ENCODE data around the gene NUP35. TPM values are rescaled to one million over a fixed set of nuclear protein-coding genes. Genes with fewer than 3 reads are reported as not detected.
"Not testable (repeated sequence)": the region's sequence is repeated elsewhere in the genome, so short reads cannot be mapped to it uniquely, and the experiment has no call there.

Gene NUP35
- polyA plus RNA-seq, 10 donors, result 13.3 to 17.9 (median 15.2) TPM

DNA sequence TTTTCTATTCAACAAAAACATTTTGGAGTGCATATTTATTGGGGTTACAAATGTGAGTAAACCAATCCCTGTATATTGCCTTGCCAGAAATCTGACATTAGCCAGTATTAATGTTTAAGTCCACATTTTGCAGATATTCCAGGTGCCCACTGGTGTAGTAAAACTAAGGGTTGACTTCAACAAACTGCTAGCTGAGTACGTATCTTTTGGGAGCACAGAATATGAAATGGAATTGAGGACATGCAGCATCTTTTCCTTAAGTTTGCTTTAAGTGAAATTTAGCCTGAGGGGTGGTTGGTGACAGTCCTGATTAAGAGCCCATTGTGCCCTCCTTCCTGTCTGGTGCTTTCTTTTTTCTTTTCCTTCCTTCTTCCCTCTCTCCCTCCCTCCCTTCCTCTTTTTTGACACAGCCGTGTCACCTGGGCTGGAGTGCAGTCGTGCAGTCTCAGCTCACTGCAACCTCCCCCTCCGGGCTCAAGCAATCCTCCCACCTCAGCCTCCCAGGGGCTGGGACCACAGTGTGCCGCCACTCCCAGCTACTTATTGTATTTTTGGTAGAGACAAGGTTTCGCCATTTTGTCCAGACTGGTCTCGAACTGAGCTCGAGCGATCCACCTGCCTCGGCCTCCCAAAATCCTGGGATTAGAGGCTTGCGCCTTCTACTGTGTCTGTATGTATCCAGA is 1.6 kb downstream of the NUP35 start:
- DNase-seq, result no peak

DNA sequence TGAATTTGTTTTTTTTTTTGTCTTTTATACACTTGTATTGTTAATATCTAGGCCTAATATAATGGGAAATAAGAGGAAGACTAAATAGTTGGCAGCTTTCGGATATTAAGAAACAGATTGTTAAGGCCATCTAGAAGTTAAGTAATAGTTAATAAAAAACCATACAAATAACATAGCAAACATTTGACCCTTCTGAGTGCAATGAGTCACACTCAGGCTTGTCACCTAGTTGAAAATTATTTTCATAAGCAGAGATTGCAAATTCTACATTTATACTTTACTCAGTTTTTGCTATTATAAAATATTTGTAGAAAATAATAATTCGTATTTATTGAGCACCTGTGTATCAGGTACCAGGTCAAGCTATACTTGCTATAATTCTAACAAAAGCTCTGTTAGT is 2.4 kb downstream of the NUP35 start:
- DNase-seq, result no peak

DNA sequence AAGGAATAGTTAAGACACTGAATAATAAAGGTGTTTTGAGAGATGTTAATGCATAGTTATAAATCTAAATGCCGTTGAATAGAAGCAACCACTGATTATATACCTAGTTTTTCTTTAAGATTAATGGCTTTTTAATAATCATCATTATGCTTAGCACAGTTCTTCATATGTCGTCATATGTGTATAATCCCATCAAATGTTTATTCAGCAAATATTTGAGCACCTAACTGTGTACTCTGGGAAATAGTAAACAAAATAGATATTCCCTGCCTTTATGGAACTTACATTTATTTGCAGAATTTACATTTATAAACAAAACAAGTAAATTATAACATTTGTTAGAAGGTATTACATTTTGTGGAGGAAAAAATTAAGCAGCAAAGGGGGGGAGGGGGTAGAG is 9.8 kb downstream of the NUP35 start:
- no peak for DNase-seq

DNA sequence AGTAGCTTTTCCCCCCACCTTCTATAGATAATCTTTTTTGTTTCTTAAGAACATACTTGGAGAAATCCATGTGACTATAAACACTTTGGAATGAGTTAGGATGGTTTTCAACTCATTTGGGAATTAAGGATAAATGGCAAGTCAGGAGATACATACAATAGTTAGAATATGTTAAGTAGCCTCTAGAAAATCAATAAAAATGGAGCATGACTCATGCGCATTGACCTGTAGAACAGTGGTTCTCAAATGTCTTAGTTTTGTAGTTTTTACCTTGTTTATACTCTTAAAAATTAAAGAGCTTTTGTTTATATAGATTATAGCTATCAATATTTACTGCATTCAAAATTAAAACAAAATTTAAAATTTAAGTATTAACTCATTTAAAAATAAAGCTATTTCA is 24.7 kb downstream of the NUP35 start:
- no peak for DNase-seq

DNA sequence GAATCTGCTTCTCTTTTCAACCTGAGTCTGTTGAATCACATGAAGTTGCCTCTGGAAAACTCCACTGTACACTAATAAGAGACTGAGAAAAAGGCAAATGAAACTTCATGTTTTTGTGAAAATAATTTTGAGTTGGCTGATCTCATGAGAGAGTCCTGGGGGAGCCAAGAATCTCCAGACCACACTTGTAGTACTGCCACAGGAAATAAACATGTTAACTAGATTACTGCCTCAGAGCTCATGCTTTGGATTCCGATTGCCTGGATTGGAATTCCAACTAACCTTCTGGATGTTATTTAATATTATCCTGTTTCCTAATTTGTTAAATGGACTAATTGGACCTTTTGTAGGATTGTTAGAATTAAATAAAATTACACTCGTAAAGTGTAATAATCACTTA is 25.2 kb downstream of the NUP35 start:
- DNase-seq, result peak; percentile 22 to 49 (median 29)

DNA sequence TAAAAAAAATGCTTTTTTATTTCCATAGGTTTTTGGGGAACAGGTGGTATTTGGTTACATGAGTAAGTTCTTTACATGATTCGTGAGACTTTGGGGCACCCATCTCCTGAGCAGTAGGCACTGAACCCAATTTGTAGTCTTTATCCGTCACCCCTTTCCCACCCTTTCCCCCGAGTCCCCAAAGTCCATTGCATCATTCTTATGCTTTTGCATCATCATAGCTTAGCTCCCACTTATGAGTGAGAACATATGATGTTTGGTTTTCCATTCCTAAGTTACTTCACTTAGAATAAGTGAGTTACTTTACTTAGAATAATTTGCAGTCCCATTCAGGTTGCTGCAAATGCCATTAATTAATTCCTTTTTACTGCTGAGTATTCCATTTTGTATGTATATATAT is 28.0 kb downstream of the NUP35 start:
- not testable (repeated sequence) for DNase-seq

DNA sequence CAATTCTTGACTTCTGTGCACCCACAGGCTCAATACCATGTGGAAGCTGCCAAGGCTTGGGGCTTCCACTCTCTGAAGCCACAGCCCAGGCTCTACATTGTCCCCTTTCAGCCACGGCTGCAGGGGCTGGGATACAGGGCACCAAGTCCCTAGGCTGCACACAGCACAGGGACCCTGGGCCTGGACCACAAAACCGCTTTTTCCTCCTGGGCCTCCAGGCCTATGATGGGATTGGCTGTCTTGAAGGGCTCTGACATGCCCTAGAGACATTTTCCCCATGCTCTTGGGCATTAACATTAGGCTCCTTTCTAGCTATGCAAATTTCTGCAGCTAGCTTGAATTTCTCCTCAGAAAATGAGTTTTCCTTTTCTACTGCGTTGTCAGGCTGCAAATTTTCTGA is 29.7 kb downstream of the NUP35 start:
- DNase-seq, result no peak

DNA sequence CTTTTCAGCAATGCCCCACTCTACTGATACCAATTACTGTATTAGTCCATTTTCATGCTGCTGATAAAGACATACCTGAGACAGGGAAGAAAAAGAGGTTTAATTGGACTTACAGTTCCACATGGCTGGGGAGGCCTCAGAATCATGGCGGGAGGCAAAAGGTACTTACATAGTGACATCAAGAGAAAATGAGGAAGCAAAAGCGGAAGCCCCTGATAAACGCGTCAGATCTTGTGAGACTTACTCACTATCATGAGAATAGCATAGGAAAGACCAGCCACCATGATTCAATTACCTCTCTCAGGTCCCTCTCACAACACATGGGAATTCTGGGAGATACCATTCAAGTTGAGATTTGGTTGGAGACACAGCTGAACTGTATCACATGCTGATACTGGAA is 30.5 kb downstream of the NUP35 start:
- DNase-seq, result not testable (repeated sequence)

DNA sequence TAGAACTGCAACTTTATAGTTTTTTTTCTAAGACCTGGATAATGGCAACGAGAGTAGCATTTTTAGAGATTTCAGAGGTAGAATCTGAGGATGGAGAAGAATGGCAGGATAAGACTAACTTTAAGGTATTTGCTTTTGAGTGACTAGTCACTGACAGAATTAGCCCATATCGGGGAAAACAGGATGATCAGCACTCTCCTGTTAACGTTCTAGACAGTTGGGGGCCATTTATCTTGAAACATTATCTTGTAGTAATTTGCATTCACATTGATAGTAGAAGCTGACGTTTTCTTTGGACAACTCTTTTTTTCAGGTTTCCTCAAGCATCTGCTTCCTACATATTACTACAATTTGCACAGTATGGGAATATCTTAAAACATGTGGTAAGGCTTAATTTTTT is 32.9 kb downstream of the NUP35 start:
- no peak for DNase-seq

DNA sequence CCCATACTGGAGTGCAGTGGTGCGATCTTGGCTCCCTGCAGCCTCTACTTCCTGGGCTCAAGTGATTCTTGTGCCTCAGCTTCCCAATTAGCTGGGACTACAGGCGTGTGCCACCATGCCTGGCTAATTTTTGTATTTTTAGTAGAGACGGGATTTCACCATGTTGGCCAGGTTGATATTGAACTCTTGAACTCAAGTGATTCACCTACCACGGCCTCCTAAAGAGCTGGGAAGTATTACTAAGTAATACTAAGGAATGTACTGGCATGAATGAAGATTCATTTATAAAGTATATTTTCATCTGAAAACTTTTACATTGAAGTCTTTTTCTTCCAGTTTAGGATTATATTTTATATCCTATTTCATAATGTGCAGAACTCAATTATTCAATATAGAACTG is 38.1 kb downstream of the NUP35 start:
- DNase-seq, result no peak

DNA sequence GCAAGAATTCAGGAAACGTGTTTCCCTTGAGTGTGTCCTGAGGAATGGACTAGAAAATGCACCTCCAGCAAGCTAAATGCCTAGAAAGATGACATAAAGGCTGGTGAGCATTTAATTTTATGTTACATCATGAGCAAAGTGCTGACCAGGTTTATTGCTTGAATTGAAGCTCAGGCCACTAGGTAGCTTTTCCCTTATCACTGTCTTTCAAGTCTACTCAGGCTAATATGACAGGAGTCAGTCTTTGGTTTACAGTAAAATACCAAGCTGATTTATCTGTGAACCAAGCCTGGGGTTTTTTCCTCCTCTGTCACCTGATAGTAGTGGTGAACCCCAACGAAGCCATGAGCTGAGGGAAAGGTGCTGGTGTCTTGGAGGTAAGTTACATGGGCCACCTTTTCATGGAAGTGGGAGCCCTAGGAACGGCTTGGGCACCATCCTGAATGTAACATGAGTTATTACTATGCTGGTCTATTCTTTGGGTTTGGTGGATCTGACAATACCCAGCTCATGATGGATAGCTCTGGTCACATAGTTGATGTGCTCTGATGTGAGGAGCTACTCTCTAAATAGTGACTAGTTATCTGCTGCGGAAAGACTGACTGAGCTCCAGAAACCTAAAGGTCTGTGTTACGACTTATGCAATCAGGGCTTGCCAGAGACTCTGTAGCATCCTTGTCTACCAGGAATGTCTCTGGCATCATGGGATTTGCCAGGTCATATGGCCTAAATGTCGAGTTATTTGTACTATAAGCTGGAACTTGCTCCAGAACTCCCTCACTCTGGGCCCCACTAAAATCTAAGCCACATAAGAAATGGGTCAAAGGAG is 39.8 kb downstream of the NUP35 start:
- no peak for DNase-seq

DNA sequence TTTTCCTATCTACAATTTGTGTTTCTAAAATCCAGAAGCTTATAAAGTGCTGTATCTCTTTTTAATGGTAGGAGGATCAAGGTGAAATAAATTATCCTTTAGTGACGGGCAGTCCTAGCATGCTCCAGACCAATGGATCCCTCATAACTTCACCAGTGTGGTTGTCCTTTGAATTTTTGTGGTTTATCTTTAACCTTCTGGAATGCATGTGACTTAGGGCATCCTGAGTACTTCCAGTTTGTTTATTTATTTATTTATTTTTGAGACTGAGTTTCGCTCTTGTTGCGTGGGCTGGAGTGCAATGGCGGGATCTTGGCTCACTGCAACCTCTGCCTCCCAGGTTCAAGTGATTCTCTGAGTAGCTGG is 40.4 kb downstream of the NUP35 start:
- no peak for DNase-seq

DNA sequence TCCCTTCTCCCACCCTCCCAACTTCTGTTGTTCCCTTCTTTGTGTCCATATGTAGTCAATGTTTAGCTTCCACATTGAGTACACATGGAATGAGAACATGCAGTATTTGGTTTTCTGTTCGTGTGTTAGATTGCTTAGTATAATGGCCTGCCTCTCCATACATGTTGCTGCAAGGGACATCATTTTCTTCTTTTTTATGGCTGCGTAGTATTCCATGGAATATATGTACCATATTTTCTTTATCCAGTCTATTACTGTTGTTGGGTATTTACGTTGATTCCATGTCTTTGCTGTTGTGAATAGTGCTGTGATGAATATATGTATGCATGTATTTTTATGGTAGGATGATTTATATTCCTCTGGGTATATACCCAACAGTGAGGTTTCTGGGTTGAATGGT is 42.0 kb downstream of the NUP35 start:
- DNase-seq, result no peak

DNA sequence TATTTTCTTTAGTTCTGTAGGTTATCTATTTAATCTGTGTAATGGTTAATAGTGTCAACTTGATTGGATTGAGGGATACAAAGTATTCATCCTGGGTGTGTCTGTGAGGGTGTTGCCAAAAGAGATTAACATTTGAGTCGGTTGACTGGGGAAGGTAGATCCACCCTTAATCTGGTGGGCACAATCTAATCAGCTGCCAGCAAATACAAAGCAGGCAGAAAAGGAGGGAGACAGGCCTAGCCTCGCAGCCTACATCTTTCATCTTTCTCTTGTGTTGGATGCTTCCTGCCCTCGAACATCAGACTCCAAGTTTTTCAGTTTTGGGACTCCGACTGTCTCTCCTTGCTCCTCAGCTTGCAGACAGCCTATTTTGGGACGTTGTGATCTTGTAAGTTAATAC is 42.7 kb downstream of the NUP35 start:
- not testable (repeated sequence) for DNase-seq

DNA sequence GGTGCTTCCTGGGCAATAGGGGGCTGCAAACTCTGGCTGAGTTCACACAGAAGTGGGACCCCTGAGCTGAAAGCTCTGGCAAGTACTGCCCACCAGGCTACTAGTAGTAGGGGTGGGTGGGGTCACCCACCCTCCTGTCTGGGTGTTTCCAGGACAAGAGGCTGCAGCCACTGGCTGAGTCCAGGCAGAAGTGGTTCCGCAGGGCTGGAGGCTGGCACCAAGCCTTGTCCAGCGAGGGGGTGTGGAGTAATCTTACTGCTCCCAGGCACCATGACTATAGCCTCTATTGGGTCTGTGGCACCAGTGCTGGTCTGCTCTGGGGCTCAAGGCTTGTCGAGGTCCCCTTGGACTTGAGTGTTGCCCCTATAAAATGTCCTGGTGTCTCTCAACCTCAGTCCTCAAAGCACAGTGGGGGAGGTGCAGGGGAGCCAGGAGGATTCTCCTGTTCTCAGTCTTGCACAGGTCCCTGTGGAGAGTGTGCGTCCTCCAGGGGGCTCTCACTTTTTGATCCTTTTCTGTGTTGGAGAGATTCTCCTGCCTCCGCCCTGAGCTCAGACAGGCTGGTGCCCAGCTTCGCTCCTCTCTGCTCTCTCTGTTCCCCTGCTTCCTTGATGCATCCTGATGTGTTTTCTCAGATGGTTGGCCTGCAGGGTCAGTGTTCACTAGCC is 48.1 kb downstream of the NUP35 start:
- no peak for DNase-seq

DNA sequence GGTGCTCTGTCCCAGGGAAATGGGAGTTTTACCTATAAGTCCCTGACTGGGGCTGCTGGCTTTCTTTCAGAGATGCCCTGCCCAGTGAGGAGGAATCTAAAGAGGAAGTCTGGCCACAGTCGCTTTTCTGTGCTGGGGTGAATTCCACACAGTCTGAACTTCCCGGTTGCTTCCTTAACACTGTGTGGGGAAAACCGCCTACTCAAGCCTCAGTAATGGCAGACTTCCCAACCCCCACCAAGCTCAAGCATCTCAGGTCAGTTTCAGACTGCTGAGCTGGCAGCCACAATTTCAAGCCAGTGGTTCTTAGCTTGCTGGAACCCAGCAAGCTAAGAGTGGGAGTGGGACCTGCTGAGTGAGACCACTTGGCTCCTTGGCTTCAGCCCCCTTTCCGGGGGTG is 54.9 kb downstream of the NUP35 start:
- no peak for DNase-seq

DNA sequence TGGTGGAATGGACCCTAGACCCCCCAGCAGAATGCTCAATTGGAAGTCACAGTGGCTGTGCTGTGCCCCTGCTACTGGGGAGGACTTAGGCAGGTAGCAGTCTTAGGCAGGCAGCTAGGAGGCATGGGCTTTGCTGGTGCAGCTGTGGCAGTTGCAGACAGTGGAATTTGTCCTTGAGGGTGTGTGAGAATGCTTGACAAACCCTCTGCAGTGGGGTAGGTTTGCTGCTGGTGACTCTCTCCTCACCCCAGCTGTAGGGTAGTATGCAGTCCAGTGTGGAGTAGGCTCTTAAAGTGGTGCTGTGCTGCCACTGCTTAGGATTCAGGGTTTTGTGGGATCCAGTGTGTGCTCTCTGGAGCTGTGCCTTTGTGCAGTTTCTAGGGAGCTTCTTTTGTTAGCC is 61.3 kb downstream of the NUP35 start:
- DNase-seq, result no peak

DNA sequence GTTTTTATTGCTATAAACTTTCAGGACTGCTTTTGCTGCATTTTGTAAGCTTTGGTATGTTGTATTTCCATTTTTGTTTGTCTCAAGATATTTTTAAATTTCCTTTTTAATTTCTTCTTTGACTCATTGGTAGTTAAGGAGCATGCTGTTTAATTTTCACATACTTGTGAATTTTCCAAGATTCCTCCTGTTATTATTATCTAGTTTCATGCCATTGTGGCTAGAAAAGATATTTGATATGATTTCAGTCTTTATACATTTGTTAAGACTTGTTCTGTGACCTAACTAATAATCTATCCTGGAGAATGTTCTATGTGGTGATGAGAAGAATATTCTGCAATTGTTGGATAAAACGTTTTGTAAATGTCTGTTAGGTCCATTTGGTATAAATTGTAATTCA is 62.1 kb downstream of the NUP35 start:
- no peak for DNase-seq

DNA sequence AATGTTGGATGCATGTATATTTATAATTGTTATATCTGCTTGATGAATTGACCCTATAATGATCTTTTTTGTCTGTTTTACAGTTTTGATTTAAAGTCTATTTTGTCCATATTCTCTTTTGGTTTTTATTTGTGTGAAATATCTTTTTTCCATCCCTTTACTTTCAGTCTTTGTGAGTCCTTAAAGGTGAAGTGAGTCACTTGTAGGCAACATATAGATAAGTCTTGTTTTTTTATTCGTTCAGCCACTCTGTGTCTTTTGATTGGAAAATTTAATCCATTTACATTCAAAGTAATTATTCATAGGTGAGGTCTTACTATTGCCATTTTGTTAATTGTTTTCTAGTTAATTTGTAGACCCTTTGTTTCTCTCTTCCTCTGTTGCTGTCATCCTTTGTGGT is 62.5 kb downstream of the NUP35 start:
- DNase-seq, result no peak

DNA sequence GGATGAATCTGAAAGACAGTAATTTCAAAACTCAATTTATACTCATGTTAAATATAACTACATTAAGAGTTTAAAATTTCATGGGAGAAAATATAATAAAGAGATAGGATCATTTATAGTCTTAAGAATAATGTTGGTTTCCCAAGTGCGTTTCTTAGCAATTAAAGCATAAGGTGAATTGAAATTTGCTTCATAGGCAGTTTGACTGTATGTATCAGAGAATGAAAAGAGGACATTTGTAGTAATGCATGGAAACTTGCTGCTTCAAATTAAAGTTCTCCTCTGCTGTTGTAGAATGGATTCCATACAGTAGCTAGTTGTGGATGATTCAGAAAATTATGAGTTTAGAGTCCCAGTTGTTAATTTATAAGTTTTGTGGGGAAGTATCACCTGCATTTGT is 68.1 kb downstream of the NUP35 start:
- no peak for DNase-seq

DNA sequence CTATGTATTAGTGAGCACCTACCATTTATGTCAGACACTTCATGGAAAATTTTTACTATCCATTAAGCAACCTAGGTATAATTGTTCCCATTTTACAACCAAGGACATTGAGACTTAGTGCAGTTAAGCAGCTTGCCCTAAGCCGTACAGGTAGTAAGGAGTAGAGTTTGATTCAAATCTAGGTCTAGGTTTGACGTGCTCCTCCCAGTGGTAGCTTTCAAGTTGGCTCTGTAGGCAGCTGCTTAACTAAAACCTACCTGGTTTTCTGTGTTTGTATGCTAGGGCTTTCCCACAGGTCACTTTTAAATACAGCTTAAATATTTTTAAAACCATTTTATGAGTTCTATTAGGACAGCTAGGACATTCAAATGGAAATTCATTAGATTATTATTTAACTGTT is 69.7 kb downstream of the NUP35 start:
- no peak for DNase-seq

DNA sequence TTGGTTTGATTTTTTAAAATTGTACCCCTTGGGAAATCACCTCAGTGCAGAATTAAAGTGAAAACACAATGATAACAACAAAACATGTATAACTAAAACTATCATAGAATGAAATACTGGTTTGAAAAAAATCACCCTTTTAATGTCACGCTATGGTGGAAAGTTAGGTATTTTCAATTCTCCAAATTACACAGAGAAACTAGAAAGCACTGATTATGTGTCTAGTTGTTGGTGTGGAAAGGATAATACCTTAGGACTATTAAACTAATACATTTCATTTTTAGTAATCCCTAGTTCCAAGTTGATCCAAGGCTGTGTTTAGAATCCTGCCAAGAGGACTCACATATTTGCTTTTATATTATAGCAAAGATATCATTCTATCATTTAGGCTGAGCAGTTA is 71.2 kb downstream of the NUP35 start:
- no peak for DNase-seq

DNA sequence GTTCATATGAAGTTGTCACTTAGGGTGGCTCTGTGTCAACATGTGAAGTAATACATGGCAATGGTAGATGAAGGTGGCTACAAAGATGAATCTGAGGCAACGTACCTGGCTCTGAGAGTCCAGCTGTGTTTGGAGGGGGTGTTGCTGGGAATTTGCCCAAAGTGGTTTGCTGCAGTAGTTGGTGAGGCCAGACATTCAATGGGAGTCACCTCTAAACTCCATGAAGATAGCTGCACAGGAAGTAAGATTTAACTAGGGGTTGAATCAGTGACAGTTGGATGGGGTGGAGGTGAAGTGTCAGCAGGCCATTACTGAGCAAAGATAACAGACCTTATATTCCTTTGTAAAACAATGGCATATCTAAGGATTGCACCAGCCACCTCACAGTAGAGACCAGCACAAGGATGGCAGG is 71.8 kb downstream of the NUP35 start:
- no peak for DNase-seq

Measured in muscle of back (tissue), 11 donors.